ENCODE data around the gene NAB1. TPM values are rescaled to one million over a fixed set of nuclear protein-coding genes. Genes with fewer than 3 reads are reported as not detected.

The NAB1 gene
- total and polyA plus RNA-seq, 9 donors, result 44.0 to 76.7 (median 58.1) TPM

GRCh38 chr2:190655113-190655512 lies 6.2 kb downstream of the NAB1 start:
- peaks cover 16% of the 10 kb centered on the region for H3K36me3 ChIP-seq (ENCODE audit: control insufficient read depth, insufficient read depth, low read length)
- no peaks in the 10 kb centered on the region for H3K27me3 ChIP-seq (ENCODE audit: control insufficient read depth, insufficient read depth, low read length)
- DNase-seq, result peak; percentile 67
- peaks cover 33% of the 10 kb centered on the region for H3K4me1 ChIP-seq (ENCODE audit: control insufficient read depth, insufficient read depth, low read length)
- no peaks in the 10 kb centered on the region for H3K9me3 ChIP-seq (replicated peaks; ENCODE audit: control insufficient read depth, low read depth, low read length)
- WGBS (ENCODE audit: insufficient coverage), result no CpG with 5 or more reads among the region's 1 CpG
- peak overlapping the region; percentile 73 for H3K27ac ChIP-seq (ENCODE audit: low read length)
- H3K4me3 ChIP-seq (ENCODE audit: low read length), result no peak overlapping the region

GRCh38 chr2:190655570-190655969 lies 6.7 kb downstream of the NAB1 start:
- Histone ChIP-seq H3K27me3 (ENCODE audit: control insufficient read depth, insufficient read depth, low read length) (no peaks in the 10 kb centered on the region), H3K9me3 (replicated peaks; ENCODE audit: control insufficient read depth, low read depth, low read length) (no peaks in the 10 kb centered on the region), H3K4me1 (ENCODE audit: control insufficient read depth, insufficient read depth, low read length) (peaks cover 33% of the 10 kb centered on the region), H3K36me3 (ENCODE audit: control insufficient read depth, insufficient read depth, low read length) (peaks cover 16% of the 10 kb centered on the region), H3K27ac (ENCODE audit: low read length) (peak overlapping the region; percentile 73), H3K4me3 (ENCODE audit: low read length) (no peak overlapping the region)
- WGBS (ENCODE audit: insufficient coverage), result 100% methylated on average over 1 of the region's 3 CpGs
- peak; percentile 29 for DNase-seq

GRCh38 chr2:190656301-190656700 lies 7.4 kb downstream of the NAB1 start:
- WGBS (ENCODE audit: insufficient coverage), result no CpG with 5 or more reads among the region's 2 CpGs
- Histone ChIP-seq H3K4me3 (ENCODE audit: low read length) (no peak overlapping the region), H3K27ac (ENCODE audit: low read length) (peak overlapping the region; percentile 73), H3K4me1 (ENCODE audit: control insufficient read depth, insufficient read depth, low read length) (peaks cover 35% of the 10 kb centered on the region), H3K27me3 (ENCODE audit: control insufficient read depth, insufficient read depth, low read length) (no peaks in the 10 kb centered on the region), H3K9me3 (replicated peaks; ENCODE audit: control insufficient read depth, low read depth, low read length) (no peaks in the 10 kb centered on the region), H3K36me3 (ENCODE audit: control insufficient read depth, insufficient read depth, low read length) (peaks cover 19% of the 10 kb centered on the region)
- peak; percentile 73 for DNase-seq

- no peak overlapping the region for H3K4me3 ChIP-seq (ENCODE audit: low read length)
- DNase-seq, result peak; percentile 67
- H3K9me3 ChIP-seq (replicated peaks; ENCODE audit: control insufficient read depth, low read depth, low read length), result no peaks in the 10 kb centered on the region
- H3K27ac ChIP-seq (ENCODE audit: low read length), result peak overlapping the region; percentile 21
- peaks cover 19% of the 10 kb centered on the region for H3K36me3 ChIP-seq (ENCODE audit: control insufficient read depth, insufficient read depth, low read length)
- H3K4me1 ChIP-seq (ENCODE audit: control insufficient read depth, insufficient read depth, low read length), result peaks cover 33% of the 10 kb centered on the region
- H3K27me3 ChIP-seq (ENCODE audit: control insufficient read depth, insufficient read depth, low read length), result no peaks in the 10 kb centered on the region
- WGBS (ENCODE audit: insufficient coverage), result 94% methylated on average over 2 of the region's 4 CpGs
Measured at GRCh38 chr2:190657474-190658255, 8.8 kb downstream of the NAB1 start.

- no peak overlapping the region for H3K27ac ChIP-seq (ENCODE audit: low read length)
- peaks cover 18% of the 10 kb centered on the region for H3K36me3 ChIP-seq (ENCODE audit: control insufficient read depth, insufficient read depth, low read length)
- DNase-seq, result no peak
- WGBS (ENCODE audit: insufficient coverage), result 99% methylated on average over 8 of the region's 8 CpGs
- H3K4me3 ChIP-seq (ENCODE audit: low read length), result no peak overlapping the region
- no peaks in the 10 kb centered on the region for H3K9me3 ChIP-seq (replicated peaks; ENCODE audit: control insufficient read depth, low read depth, low read length)
- H3K27me3 ChIP-seq (ENCODE audit: control insufficient read depth, insufficient read depth, low read length), result no peaks in the 10 kb centered on the region
- peaks cover 24% of the 10 kb centered on the region for H3K4me1 ChIP-seq (ENCODE audit: control insufficient read depth, insufficient read depth, low read length)
Measured at GRCh38 chr2:190659553-190659952, 10.7 kb downstream of the NAB1 start.

GRCh38 chr2:190662754-190663153 lies 13.9 kb downstream of the NAB1 start:
- no peak overlapping the region for H3K27ac ChIP-seq (ENCODE audit: low read length)
- no peak overlapping the region for H3K4me3 ChIP-seq (ENCODE audit: low read length)
- H3K4me1 ChIP-seq (ENCODE audit: control insufficient read depth, insufficient read depth, low read length), result peaks cover 10% of the 10 kb centered on the region
- peaks cover 17% of the 10 kb centered on the region for H3K36me3 ChIP-seq (ENCODE audit: control insufficient read depth, insufficient read depth, low read length)
- no peaks in the 10 kb centered on the region for H3K9me3 ChIP-seq (replicated peaks; ENCODE audit: control insufficient read depth, low read depth, low read length)
- no peaks in the 10 kb centered on the region for H3K27me3 ChIP-seq (ENCODE audit: control insufficient read depth, insufficient read depth, low read length)
- no peak for DNase-seq
- WGBS (ENCODE audit: insufficient coverage), result 80% methylated on average over 1 of the region's 3 CpGs

GRCh38 chr2:190663348-190663747 lies 14.5 kb downstream of the NAB1 start:
- peaks cover 17% of the 10 kb centered on the region for H3K36me3 ChIP-seq (ENCODE audit: control insufficient read depth, insufficient read depth, low read length)
- no CpG with 5 or more reads among the region's 2 CpGs for WGBS (ENCODE audit: insufficient coverage)
- H3K27me3 ChIP-seq (ENCODE audit: control insufficient read depth, insufficient read depth, low read length), result no peaks in the 10 kb centered on the region
- H3K4me1 ChIP-seq (ENCODE audit: control insufficient read depth, insufficient read depth, low read length), result peaks cover 6% of the 10 kb centered on the region
- no peaks in the 10 kb centered on the region for H3K9me3 ChIP-seq (replicated peaks; ENCODE audit: control insufficient read depth, low read depth, low read length)
- H3K4me3 ChIP-seq (ENCODE audit: low read length), result no peak overlapping the region
- no peak overlapping the region for H3K27ac ChIP-seq (ENCODE audit: low read length)
- DNase-seq, result no peak

GRCh38 chr2:190663839-190664238 lies 15.0 kb downstream of the NAB1 start:
- no peak overlapping the region for H3K27ac ChIP-seq (ENCODE audit: low read length)

GRCh38 chr2:190664240-190664639 lies 15.4 kb downstream of the NAB1 start:
- H3K27ac ChIP-seq (ENCODE audit: low read length), result no peak overlapping the region
- H3K9me3 ChIP-seq (replicated peaks; ENCODE audit: control insufficient read depth, low read depth, low read length), result no peaks in the 10 kb centered on the region
- 100% methylated on average over 1 of the region's 2 CpGs for WGBS (ENCODE audit: insufficient coverage)
- no peak overlapping the region for H3K4me3 ChIP-seq (ENCODE audit: low read length)
- peaks cover 6% of the 10 kb centered on the region for H3K4me1 ChIP-seq (ENCODE audit: control insufficient read depth, insufficient read depth, low read length)
- no peaks in the 10 kb centered on the region for H3K27me3 ChIP-seq (ENCODE audit: control insufficient read depth, insufficient read depth, low read length)
- no peak for DNase-seq
- H3K36me3 ChIP-seq (ENCODE audit: control insufficient read depth, insufficient read depth, low read length), result peaks cover 18% of the 10 kb centered on the region

More at GRCh38 chr2:190663839-190664238, 15.0 kb downstream of the NAB1 start:
- Histone ChIP-seq H3K36me3 (ENCODE audit: control insufficient read depth, insufficient read depth, low read length) (peaks cover 18% of the 10 kb centered on the region), H3K9me3 (replicated peaks; ENCODE audit: control insufficient read depth, low read depth, low read length) (no peaks in the 10 kb centered on the region), H3K4me1 (ENCODE audit: control insufficient read depth, insufficient read depth, low read length) (peaks cover 6% of the 10 kb centered on the region), H3K4me3 (ENCODE audit: low read length) (no peak overlapping the region), H3K27me3 (ENCODE audit: control insufficient read depth, insufficient read depth, low read length) (no peaks in the 10 kb centered on the region)
- no peak for DNase-seq
- WGBS (ENCODE audit: insufficient coverage), result no CpG with 5 or more reads among the region's 3 CpGs

- no peak overlapping the region for H3K4me3 ChIP-seq (ENCODE audit: low read length)
- H3K4me1 ChIP-seq (ENCODE audit: control insufficient read depth, insufficient read depth, low read length), result peaks cover 2% of the 10 kb centered on the region
- DNase-seq, result no peak
- H3K27me3 ChIP-seq (ENCODE audit: control insufficient read depth, insufficient read depth, low read length), result no peaks in the 10 kb centered on the region
- H3K36me3 ChIP-seq (ENCODE audit: control insufficient read depth, insufficient read depth, low read length), result peaks cover 16% of the 10 kb centered on the region
- no peaks in the 10 kb centered on the region for H3K9me3 ChIP-seq (replicated peaks; ENCODE audit: control insufficient read depth, low read depth, low read length)
- no peak overlapping the region for H3K27ac ChIP-seq (ENCODE audit: low read length)
- no CpG with 5 or more reads among the region's 1 CpG for WGBS (ENCODE audit: insufficient coverage)
Measured at GRCh38 chr2:190666895-190667294, 18.0 kb downstream of the NAB1 start.

Data from muscle of leg (tissue), 11 donors.